RWPE2 (cell line): Measurements from ENCODE around the gene PRIMA1.

Experiments used
- ATAC-seq: fragments of 200-7000 bp; cut with Tn5 transposase; 3 replicates; pipeline ENCODE4 v1.9.1; 2021; ENCODE audit warnings: low read depth
- DNase-seq: peaks from one replicate; pipeline ENCODE4 v3.0.0-alpha.2; 2020; ENCODE audit warnings: low spot score
- H3K27ac ChIP-seq: fragments of 450-650 bp; 2 replicates; pipeline ENCODE4 v1.5.1; 2017; ENCODE audit warnings: mild to moderate bottlenecking; ENCODE audit not compliant: poor library complexity, severe bottlenecking
- H3K27me3 ChIP-seq: fragments of 250-450 bp; sonication (Bioruptor Pico); 2 replicates; pipeline ENCODE4 v1.5.1; 2021; ENCODE audit warnings: mild to moderate bottlenecking, moderate library complexity; ENCODE audit not compliant: insufficient read depth, poor library complexity, severe bottlenecking
- H3K36me3 ChIP-seq: fragments of 250-450 bp; sonication (Bioruptor Pico); 2 replicates; pipeline ENCODE4 v1.5.1; 2020; ENCODE audit warnings: low read depth, mild to moderate bottlenecking, moderate library complexity
- H3K4me1 ChIP-seq: fragments of 250-450 bp; sonication (Bioruptor Pico); 2 replicates; pipeline ENCODE4 v1.5.1; 2021; ENCODE audit warnings: mild to moderate bottlenecking, moderate library complexity; ENCODE audit not compliant: insufficient read depth, poor library complexity, severe bottlenecking
- H3K4me3 ChIP-seq: fragments of 250-450 bp; sonication (Bioruptor Pico); 2 replicates; pipeline ENCODE4 v1.5.1; 2021; ENCODE audit warnings: mild to moderate bottlenecking, moderate library complexity; ENCODE audit not compliant: severe bottlenecking
- H3K9me3 ChIP-seq: fragments of 250-450 bp; sonication (Bioruptor Pico); 2 replicates; pipeline ENCODE4 v1.5.1; 2021; ENCODE audit warnings: mild to moderate bottlenecking, moderate library complexity; ENCODE audit not compliant: severe bottlenecking
- TF ChIP-seq, protein P1 (sequence below): fragments of 450-650 bp; IDR thresholded peaks from one replicate; pipeline ENCODE4 v1.5.1; 2017; ENCODE audit warnings: mild to moderate bottlenecking, moderate library complexity; ENCODE audit not compliant: poor library complexity, severe bottlenecking

Gene PRIMA1

DNA sequence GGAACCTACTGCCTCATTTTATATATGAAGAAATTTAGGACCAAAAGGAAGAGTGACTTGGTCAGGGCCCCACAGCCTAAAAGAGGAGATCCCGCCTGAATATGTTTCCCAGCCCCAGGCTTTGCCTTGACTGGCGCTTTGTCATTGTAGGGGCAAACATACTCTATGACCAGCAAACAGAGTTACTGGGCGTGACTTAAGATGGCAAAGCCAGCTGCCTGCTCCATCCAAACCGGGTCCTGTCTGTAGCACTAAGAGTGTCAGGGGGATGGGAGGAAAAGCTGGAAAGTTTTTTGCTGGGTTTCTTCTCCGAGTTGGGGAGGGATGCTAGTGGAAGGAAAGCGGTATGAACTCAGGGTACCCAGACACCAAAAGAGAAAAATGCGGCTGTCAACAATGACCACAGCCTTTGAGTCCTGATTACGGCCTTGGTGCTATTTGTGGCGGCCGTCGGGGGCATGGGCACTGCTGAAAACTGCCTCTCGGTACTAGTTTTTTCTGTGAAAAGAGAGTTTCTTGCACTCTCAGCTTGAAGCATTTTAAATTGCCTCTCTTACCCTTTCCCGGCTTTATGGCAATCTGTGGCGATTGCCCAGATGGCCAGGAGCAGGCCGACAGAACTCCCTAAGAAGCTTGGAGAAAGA, 82.7 kb downstream of the PRIMA1 start:
- Histone ChIP-seq H3K4me3 (no peak overlapping the region), H3K4me1 (peaks cover 3% of the 10 kb centered on the region), H3K27ac (no peak overlapping the region), H3K36me3 (no peaks in the 10 kb centered on the region), H3K27me3 (peaks cover 8% of the 10 kb centered on the region), H3K9me3 (no peaks in the 10 kb centered on the region)
- no peak for DNase-seq
- ATAC-seq = no peak
- TF ChIP-seq, protein P1, sequence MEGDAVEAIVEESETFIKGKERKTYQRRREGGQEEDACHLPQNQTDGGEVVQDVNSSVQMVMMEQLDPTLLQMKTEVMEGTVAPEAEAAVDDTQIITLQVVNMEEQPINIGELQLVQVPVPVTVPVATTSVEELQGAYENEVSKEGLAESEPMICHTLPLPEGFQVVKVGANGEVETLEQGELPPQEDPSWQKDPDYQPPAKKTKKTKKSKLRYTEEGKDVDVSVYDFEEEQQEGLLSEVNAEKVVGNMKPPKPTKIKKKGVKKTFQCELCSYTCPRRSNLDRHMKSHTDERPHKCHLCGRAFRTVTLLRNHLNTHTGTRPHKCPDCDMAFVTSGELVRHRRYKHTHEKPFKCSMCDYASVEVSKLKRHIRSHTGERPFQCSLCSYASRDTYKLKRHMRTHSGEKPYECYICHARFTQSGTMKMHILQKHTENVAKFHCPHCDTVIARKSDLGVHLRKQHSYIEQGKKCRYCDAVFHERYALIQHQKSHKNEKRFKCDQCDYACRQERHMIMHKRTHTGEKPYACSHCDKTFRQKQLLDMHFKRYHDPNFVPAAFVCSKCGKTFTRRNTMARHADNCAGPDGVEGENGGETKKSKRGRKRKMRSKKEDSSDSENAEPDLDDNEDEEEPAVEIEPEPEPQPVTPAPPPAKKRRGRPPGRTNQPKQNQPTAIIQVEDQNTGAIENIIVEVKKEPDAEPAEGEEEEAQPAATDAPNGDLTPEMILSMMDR = no peak

DNA sequence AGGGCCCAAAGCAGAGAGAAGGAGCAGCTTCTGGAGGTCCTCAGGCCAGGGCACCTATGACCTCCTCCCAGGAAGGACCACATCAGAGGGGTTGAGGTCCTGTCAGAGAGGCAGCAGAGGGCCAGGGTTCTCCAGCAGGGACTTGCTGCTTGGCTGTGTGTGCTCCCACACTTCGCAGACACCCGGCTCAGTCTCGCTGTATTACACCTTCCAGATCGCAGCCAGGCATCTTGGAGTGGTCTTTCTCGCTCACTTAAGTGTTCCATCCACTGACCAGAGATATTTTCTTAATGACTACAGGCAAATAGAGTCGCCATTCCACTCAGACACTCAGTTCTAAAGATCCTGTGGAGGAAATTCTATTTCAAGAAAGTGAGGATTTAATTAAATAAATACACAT, 84.3 kb downstream of the PRIMA1 start:
- Histone ChIP-seq H3K4me1 (no peaks in the 10 kb centered on the region), H3K9me3 (no peaks in the 10 kb centered on the region), H3K27me3 (peaks cover 8% of the 10 kb centered on the region), H3K4me3 (no peak overlapping the region), H3K27ac (no peak overlapping the region), H3K36me3 (no peaks in the 10 kb centered on the region)
- DNase-seq (no peak), ATAC-seq (no peak)
- TF ChIP-seq, protein P1 = no peak

DNA sequence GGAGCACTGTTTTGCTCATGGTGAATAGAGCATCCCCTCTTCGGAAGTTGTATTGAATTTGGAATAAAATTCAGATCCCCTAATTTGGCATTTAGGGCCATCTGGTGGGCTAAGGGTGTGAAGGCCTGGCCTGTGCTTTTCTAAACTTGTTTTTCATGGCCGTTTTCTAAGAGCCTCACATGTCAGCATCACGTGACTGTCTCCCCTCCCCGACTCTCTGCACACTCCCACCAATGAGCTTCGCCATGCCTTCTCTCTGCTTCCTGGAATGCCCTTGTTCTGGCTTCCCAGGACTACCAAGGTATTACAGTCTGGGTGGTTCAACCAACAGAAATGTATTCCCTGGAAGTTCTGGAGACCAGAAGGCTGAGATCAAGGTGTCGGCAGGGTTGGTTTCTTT, 85.3 kb downstream of the PRIMA1 start:
- H3K27me3 ChIP-seq = peaks cover 3% of the 10 kb centered on the region
- no peak overlapping the region for H3K4me3 ChIP-seq

DNA sequence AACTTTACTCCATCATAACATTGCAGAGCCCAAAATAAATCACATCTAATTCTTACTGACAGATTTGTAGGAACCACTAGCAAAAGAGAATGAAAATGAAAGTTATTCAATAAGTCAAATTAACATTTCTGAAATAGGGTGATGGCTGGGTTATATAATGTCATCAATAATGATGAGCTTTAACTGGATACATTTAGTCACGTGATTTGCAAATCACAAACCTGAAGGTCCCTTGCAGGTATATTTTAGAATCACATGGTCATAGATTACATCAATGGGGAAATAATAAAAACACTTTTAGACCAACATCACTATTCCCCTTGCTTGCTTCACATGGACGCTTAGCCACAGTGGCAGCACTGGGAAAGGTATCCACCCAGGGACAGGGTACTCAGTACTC, 86.7 kb downstream of the PRIMA1 start:
- H3K36me3 ChIP-seq = no peaks in the 10 kb centered on the region
- H3K27me3 ChIP-seq = no peaks in the 10 kb centered on the region
- DNase-seq = no peak
- H3K4me3 ChIP-seq = no peak overlapping the region
- H3K27ac ChIP-seq = no peak overlapping the region
- no peak for ATAC-seq
- H3K9me3 ChIP-seq = peaks cover 6% of the 10 kb centered on the region
- TF ChIP-seq, protein P1 = no peak
- H3K4me1 ChIP-seq = no peaks in the 10 kb centered on the region

More for the DNA sequence above, 85.3 kb downstream of the PRIMA1 start:
- Histone ChIP-seq H3K36me3 (no peaks in the 10 kb centered on the region), H3K27ac (no peak overlapping the region), H3K4me1 (no peaks in the 10 kb centered on the region), H3K9me3 (peaks cover under 1% of the 10 kb centered on the region)
- ATAC-seq (no peak), DNase-seq (no peak)
- TF ChIP-seq, protein P1 = no peak

DNA sequence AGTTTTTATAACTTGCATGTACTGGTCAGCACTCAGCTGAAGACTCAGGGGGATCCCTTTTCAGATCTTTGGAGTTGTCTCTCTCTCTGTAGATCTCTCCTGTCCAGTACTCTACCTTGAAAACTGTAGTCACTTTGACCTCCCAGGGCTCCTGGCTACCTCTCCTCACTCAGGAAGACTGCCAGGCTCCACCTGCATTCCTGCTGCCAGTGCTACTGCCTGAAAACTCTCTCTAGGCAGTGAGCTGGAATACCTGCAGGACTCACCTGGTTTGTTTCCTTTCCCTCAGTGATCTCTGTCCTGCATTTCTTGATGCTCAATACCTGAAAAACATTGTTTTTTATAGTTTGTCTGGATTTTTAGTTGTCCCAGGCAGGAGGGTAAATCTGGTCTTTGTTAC, 87.4 kb downstream of the PRIMA1 start:
- DNase-seq (no peak), ATAC-seq (no peak)
- Histone ChIP-seq H3K4me1 (no peaks in the 10 kb centered on the region), H3K27ac (no peak overlapping the region), H3K9me3 (peaks cover 6% of the 10 kb centered on the region), H3K27me3 (peaks cover 6% of the 10 kb centered on the region), H3K36me3 (no peaks in the 10 kb centered on the region), H3K4me3 (no peak overlapping the region)
- TF ChIP-seq, protein P1 = no peak
